Pons (tissue), 1 donor: ENCODE results near the gene CDKN2AIP.
"Not testable (repeated sequence)": the region's sequence is repeated elsewhere in the genome, so short reads cannot be mapped to it uniquely, and the experiment has no call there.

Source experiments
- DNase-seq: peaks from one replicate; pipeline ENCODE4 v3.0.0-alpha.2; 2016; ENCODE audit warnings: low spot score

The CDKN2AIP gene

GRCh38 chr4:183448436-183448835, 4.0 kb downstream of the CDKN2AIP start:
- no peak for DNase-seq

GRCh38 chr4:183449193-183449882, 4.9 kb downstream of the CDKN2AIP start:
- no peak for DNase-seq

GRCh38 chr4:183450108-183450507, 5.7 kb downstream of the CDKN2AIP start:
- no peak for DNase-seq

GRCh38 chr4:183455431-183456195, 11.2 kb downstream of the CDKN2AIP start:
- no peak for DNase-seq

GRCh38 chr4:183458005-183458404, 13.6 kb downstream of the CDKN2AIP start:
- DNase-seq = no peak

GRCh38 chr4:183463903-183464619, 19.6 kb downstream of the CDKN2AIP start:
- not testable (repeated sequence) for DNase-seq

GRCh38 chr4:183465879-183466278, 21.4 kb downstream of the CDKN2AIP start:
- not testable (repeated sequence) for DNase-seq

- DNase-seq = no peak
Observed at GRCh38 chr4:183467246-183467645, 22.8 kb downstream of the CDKN2AIP start.

GRCh38 chr4:183468210-183469095, 24.0 kb downstream of the CDKN2AIP start:
- DNase-seq = no peak

GRCh38 chr4:183469285-183469684, 24.8 kb downstream of the CDKN2AIP start:
- no peak for DNase-seq

GRCh38 chr4:183469936-183470335, 25.5 kb downstream of the CDKN2AIP start:
- no peak for DNase-seq

- DNase-seq = no peak
Observed at GRCh38 chr4:183470821-183471220, 26.4 kb downstream of the CDKN2AIP start.

- peak; percentile 87 for DNase-seq
Observed at GRCh38 chr4:183471946-183472708, 27.7 kb downstream of the CDKN2AIP start.

- no peak for DNase-seq
Observed at GRCh38 chr4:183478123-183478522, 33.7 kb downstream of the CDKN2AIP start.

GRCh38 chr4:183478926-183479325, 34.5 kb downstream of the CDKN2AIP start:
- no peak for DNase-seq

- not testable (repeated sequence) for DNase-seq
Observed at GRCh38 chr4:183482515-183483095, 38.2 kb downstream of the CDKN2AIP start.

- no peak for DNase-seq
Observed at GRCh38 chr4:183483997-183484396, 39.6 kb downstream of the CDKN2AIP start.

- DNase-seq = no peak
Observed at GRCh38 chr4:183485411-183486160, 41.1 kb downstream of the CDKN2AIP start.

GRCh38 chr4:183492791-183493222, 48.4 kb downstream of the CDKN2AIP start:
- no peak for DNase-seq

GRCh38 chr4:183493246-183493645, 48.8 kb downstream of the CDKN2AIP start:
- DNase-seq = no peak
